Prostate gland (tissue), 2 donors: ENCODE data around the gene NECTIN4. TPM values are rescaled to one million over a fixed set of nuclear protein-coding genes. Genes with fewer than 3 reads are reported as not detected.

Source experiments
- DNase-seq: peaks from one replicate; pipeline ENCODE4 v3.0.0-alpha.2; 2019; ENCODE audit warnings: low spot score
- H3K27ac ChIP-seq, 2 donors: fragments of 200-600 bp; sonication (generic); 2 replicates each; pipeline ENCODE4 v1.5.1; 2017 to 2019
- H3K27me3 ChIP-seq: fragments of 200-600 bp; sonication (generic); replicated peaks from 2 replicates; pipeline ENCODE4 v1.5.1; 2019; ENCODE audit not compliant: insufficient read depth
- H3K36me3 ChIP-seq, 2 donors: fragments of 200-600 bp; sonication (generic); 1 replicate in 1 of 2; 2 replicates in 1 of 2; pipeline versions ENCODE4 v1.5.1 to v1.8.1; 2017 to 2019
- H3K4me1 ChIP-seq: fragments of 200-600 bp; sonication (generic); replicated peaks from 2 replicates; pipeline ENCODE4 v1.5.1; 2019
- H3K4me3 ChIP-seq, 2 donors: fragments of 200-600 bp; sonication (generic); 2 replicates each; pipeline ENCODE4 v1.5.1; 2017 to 2019
- H3K9me3 ChIP-seq: fragments of 200-600 bp; sonication (generic); 2 replicates; pipeline ENCODE4 v1.5.1; 2017
- POLR2A ChIP-seq: fragments of 450-650 bp; IDR thresholded peaks from one replicate; pipeline ENCODE4 v1.6.1; 2016; ENCODE audit warnings: antibody characterized with exemption, mild to moderate bottlenecking
- POLR2AphosphoS5 ChIP-seq: sonication (generic); formaldehyde crosslinking; IDR thresholded peaks from one replicate; pipeline ENCODE4 v1.6.1; 2017; ENCODE audit warnings: antibody characterized with exemption
- WGBS: methylation state at CpG from one replicate; pipeline ENCODE4 v1.1.5; 2018; 5-methylcytosine and 5-hydroxymethylcytosine counted together
- intact Hi-C: fragments of 100-400 bp; cut with DNase I; formaldehyde crosslinking; loops from one replicate; pipeline ENCODE4 v1.14.2; 2022
- total RNA-seq, 2 donors: library from RNA; depleted of rRNA; stranded (reverse); fragments of >200 nt; gene quantifications; one replicate each; pipeline ENCODE4 v1.1.0, GENCODE V29; 2016
- TF ChIP-seq, protein P1 (sequence below), 4 experiments: fragments of 200-600 bp in 2 of 4; fragments of 450-650 bp in 2 of 4; sonication (generic) in 2 of 4; IDR thresholded peaks; 1 replicate in 3 of 4; 2 replicates in 1 of 4; pipeline ENCODE4 v1.5.1; 2016 to 2019; ENCODE audit warnings: antibody characterized with exemption in 4 of 4, mild to moderate bottlenecking in 2 of 4, moderate library complexity in 2 of 4

NECTIN4 gene
- total RNA-seq, 2 donors from 2014 or later, result 9.6 to 18.6 TPM

DNA sequence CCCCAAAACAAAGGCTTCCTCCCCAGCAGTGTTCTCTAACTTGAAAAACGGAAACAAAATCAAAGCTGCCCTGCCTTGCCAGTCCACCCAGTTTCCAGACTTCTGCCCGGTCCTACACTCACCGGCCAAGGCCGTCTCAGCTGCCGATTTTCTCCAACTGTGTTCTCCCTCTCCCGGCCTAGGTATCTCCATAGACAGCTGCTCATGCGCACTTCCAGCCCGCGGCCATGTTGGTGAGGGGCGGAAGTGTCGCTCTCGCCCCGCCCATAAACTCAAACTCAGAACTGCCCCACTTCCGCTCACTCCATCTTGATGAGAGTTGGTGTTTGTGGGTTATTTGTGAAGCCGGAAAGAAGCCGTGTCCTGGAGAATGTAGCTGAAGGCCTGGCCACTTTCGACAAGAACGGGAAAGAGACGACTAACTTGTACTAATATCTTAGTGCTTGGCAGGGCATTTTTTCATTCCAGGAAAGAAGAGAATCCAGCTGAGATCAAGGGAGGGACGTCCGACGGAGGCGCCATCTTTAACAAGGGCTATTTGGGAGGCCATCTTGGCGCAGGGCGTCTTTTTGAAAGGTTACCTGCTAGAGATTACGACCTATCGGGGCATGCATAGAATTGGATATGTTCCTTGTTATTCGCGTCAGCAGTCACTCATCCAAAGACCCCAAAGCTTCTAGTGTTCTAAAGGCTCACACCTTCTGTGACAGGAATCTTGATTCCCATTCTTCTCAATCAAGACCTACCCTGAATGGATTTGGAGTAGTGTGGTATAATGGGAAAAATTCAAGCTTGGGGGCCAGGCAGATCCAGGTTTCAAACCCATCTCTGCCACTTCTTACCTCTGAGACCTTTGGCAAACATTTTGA lies 43.4 kb downstream of the NECTIN4 start, which contains the start of gene USF1:
USF1 (minus strand) TSS at position 242 of the 869 bp plus-strand sequence. CDS start 2,702 bp downstream, outside the sequence.
- under 1% methylated on average over 29 of the region's 29 CpGs for WGBS
- DNase-seq, result peak; percentile 93
- Histone ChIP-seq H3K27me3 (no peaks in the 10 kb centered on the region), H3K36me3 (no peaks in the 10 kb centered on the region), H3K9me3 (no peaks in the 10 kb centered on the region), H3K4me1 (peaks cover 3% of the 10 kb centered on the region), H3K27ac (peak within 1 kb of the TSS; percentile 86 to 95), H3K4me3 (peak within 1 kb of the TSS; percentile 85 to 91)
- intact Hi-C loops, result loop anchor here (5.0 kb wide), 1 partner anchor 51 kb away; the partner anchor contains the start of gene KLHDC9
- TF ChIP-seq POLR2AphosphoS5 (peak; percentile 95), POLR2A (peak; percentile 83)
- TF ChIP-seq, protein P1, sequence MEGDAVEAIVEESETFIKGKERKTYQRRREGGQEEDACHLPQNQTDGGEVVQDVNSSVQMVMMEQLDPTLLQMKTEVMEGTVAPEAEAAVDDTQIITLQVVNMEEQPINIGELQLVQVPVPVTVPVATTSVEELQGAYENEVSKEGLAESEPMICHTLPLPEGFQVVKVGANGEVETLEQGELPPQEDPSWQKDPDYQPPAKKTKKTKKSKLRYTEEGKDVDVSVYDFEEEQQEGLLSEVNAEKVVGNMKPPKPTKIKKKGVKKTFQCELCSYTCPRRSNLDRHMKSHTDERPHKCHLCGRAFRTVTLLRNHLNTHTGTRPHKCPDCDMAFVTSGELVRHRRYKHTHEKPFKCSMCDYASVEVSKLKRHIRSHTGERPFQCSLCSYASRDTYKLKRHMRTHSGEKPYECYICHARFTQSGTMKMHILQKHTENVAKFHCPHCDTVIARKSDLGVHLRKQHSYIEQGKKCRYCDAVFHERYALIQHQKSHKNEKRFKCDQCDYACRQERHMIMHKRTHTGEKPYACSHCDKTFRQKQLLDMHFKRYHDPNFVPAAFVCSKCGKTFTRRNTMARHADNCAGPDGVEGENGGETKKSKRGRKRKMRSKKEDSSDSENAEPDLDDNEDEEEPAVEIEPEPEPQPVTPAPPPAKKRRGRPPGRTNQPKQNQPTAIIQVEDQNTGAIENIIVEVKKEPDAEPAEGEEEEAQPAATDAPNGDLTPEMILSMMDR (IDR thresholded peaks at IDR 0.05), result peak in 1 of 4 experiments; percentile 13

DNA sequence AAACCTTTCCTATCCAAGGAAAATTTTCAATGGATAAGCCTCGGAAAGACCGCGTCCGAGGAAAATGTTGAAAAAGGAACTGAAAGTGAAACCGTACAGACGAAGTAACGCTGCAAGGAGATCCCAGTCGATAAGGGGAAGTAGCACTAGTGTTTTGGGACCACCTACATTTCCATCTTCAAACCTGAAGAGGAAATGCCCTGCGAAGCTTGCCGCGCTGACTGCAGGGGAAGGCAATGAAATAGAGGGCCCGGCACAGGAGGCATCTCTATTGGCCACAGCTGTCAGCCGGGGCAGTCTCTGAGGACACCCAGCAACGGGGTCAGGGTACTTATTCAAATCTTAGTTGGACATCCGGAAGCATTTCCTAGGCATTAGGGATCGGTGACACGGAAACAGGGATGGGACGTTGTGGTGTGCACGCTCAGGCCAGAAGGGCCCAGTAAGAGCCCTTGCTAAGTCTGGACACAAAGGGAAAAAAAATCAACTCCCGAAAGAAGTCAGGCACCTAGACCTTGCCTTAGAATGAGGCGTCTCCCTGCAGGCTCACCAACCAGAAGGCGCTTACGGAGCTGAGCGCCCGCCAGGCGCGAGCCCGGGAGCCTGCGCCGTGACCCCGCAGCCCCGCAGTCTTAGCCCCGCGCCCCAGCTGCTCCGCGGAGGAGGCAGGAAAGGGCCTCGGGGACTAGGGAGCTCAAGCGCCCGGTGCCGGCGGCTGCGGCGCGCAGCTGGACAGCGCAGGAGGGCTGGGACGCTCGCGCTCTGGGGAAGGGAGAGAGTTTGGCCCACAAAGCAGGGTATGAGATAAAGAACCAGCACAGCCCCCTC lies 44.2 kb downstream of the NECTIN4 start:
- Histone ChIP-seq H3K36me3 (peaks cover 2% of the 10 kb centered on the region in 2 donors), H3K4me1 (peaks cover 3% of the 10 kb centered on the region), H3K4me3 (peak overlapping the region; percentile 85 to 91), H3K27me3 (no peaks in the 10 kb centered on the region), H3K27ac (peak overlapping the region; percentile 86 to 95), H3K9me3 (no peaks in the 10 kb centered on the region)
- TF ChIP-seq POLR2AphosphoS5 (no peak), POLR2A (peak; percentile 51)
- DNase-seq, result peak; percentile 49
- intact Hi-C loops, result loop anchor here (5.0 kb wide), 1 partner anchor 52 kb away; the partner anchor contains the start of gene KLHDC9
- WGBS, result under 1% methylated on average over 48 of the region's 48 CpGs

DNA sequence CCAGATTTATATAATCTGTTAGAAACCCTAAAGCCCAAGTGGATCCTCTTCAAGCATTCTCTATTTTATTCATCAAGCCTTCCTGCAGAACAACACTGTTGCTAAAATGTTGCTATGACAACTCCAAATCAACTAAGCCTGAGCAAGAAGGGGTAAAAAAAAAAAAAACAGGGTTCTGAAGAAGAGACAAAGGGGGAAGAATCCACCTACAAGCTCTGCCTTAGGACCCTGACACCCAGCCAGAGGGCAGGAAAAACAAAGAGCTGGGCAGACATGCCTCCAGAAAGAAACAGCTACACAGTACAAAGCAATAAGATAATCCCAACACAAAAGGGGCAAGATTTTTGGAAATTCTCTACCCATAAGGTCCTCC lies 44.8 kb downstream of the NECTIN4 start:
- TF ChIP-seq, protein P1 (IDR thresholded peaks at IDR 0.05), result no peak
- no peaks in the 10 kb centered on the region for H3K9me3 ChIP-seq
- H3K4me3 ChIP-seq, result peak overlapping the region; percentile 85 to 91
- H3K27ac ChIP-seq, result peak overlapping the region; percentile 86 to 95
- no peak for DNase-seq
- peaks cover 6% of the 10 kb centered on the region in 2 donors for H3K36me3 ChIP-seq
- no peaks in the 10 kb centered on the region for H3K27me3 ChIP-seq
- intact Hi-C loops, result no loop called here
- H3K4me1 ChIP-seq, result peaks cover 3% of the 10 kb centered on the region

DNA sequence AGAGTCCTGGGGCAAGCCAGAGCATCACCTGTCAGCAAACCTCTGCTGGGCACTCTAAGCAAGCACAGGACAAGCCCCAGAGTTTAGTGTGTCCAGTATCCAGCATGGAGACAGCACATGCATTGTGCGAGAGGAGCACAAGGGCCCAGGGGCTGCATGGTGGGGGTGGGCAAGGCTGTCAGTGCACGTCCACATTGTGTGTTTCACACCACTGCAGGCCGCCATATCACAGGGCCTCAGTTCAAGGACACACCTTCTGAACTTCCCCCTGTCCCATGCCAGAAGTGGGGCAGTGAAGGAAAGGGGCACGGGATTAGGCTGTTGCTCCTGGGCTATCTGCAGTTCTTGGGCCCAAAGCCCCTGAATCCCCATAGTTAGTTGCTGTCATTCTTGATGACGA lies 49.8 kb downstream of the NECTIN4 start:
- Histone ChIP-seq H3K36me3 (peaks cover 6% of the 10 kb centered on the region in 2 donors), H3K4me1 (peaks cover 3% of the 10 kb centered on the region), H3K27ac (peak overlapping the region; percentile 86 to 87), H3K4me3 (no peak overlapping the region), H3K9me3 (no peaks in the 10 kb centered on the region), H3K27me3 (no peaks in the 10 kb centered on the region)
- TF ChIP-seq, protein P1 (IDR thresholded peaks at IDR 0.05), result no peak
- TF ChIP-seq POLR2A, result no peak
- TF ChIP-seq POLR2AphosphoS5, result no peak
- intact Hi-C loops, result no loop called here
- DNase-seq, result no peak
- 90% methylated on average over 5 of the region's 5 CpGs for whole genome bisulfite sequencing

GRCh38 chr1:161039154-161039545 lies 50.2 kb downstream of the NECTIN4 start:
- Histone ChIP-seq H3K4me3 (peak overlapping the region; percentile 56 to 74), H3K4me1 (peaks cover under 1% of the 10 kb centered on the region), H3K27ac (peak overlapping the region; percentile 86 to 87), H3K36me3 (peaks cover 6% of the 10 kb centered on the region in 2 donors), H3K27me3 (no peaks in the 10 kb centered on the region), H3K9me3 (no peaks in the 10 kb centered on the region)
- DNase-seq, result no peak
- no peak for TF ChIP-seq POLR2AphosphoS5
- no peak for TF ChIP-seq POLR2A
- TF ChIP-seq, protein P1 (IDR thresholded peaks at IDR 0.05), result no peak
- intact Hi-C loops, result no loop called here
- 2% methylated on average over 3 of the region's 3 CpGs for WGBS
